ENCODE measurements around the gene PDE3A.
A peak's percentile ranks its signal among the peaks of the same experiment; 100 is the strongest.

The PDE3A gene

GRCh38 chr12:20460956-20461355 lies 92.6 kb downstream of the PDE3A start:
- no peak overlapping the region for H3K9ac ChIP-seq (ENCODE audit: low read length)
- TF ChIP-seq EZH2 (optimal IDR thresholded peaks at IDR 0.05; ENCODE audit: low read depth, low read length) (no peak), EZH2phosphoT487 (IDR thresholded peaks at IDR 0.05; ENCODE audit: low read length) (no peak), CTCF (IDR thresholded peaks at IDR 0.05; ENCODE audit: low read length) (no peak)
- no peaks in the 10 kb centered on the region for H3K79me2 ChIP-seq (ENCODE audit: low read length)
- H3F3A ChIP-seq (ENCODE audit: insufficient read depth, low read length): no peaks in the 10 kb centered on the region
- H3K27ac ChIP-seq (ENCODE audit: low read length): no peak overlapping the region
- no peak overlapping the region for H2AFZ ChIP-seq (ENCODE audit: low read length)
- H3K4me1 ChIP-seq (ENCODE audit: low read length): no peaks in the 10 kb centered on the region
- no peaks in the 10 kb centered on the region for H3K9me2 ChIP-seq (replicated peaks; ENCODE audit: insufficient read depth, low read length)
- no peak overlapping the region for H3K4me3 ChIP-seq (ENCODE audit: low read length)
- no peaks in the 10 kb centered on the region for H3K36me3 ChIP-seq (replicated peaks; ENCODE audit: insufficient read depth, low read length)
- H3K9me3 ChIP-seq (replicated peaks; ENCODE audit: insufficient read depth, low read length): no peaks in the 10 kb centered on the region
- H3K4me2 ChIP-seq (ENCODE audit: low read depth, low read length): no peak overlapping the region
- no peak for DNase-seq
- no peaks in the 10 kb centered on the region for H4K20me1 ChIP-seq (ENCODE audit: insufficient read depth, low read length)
- H3K27me3 ChIP-seq (replicated peaks; ENCODE audit: insufficient read depth, low read length): no peaks in the 10 kb centered on the region

GRCh38 chr12:20463913-20464524 lies 95.7 kb downstream of the PDE3A start:
- no peaks in the 10 kb centered on the region for H3K9me2 ChIP-seq (replicated peaks; ENCODE audit: insufficient read depth, low read length)

GRCh38 chr12:20469300-20469699 lies 101.0 kb downstream of the PDE3A start:
- H3F3A ChIP-seq (ENCODE audit: insufficient read depth, low read length): no peaks in the 10 kb centered on the region
- DNase-seq: no peak
- H3K79me2 ChIP-seq (ENCODE audit: low read length): no peaks in the 10 kb centered on the region
- TF ChIP-seq EZH2 (optimal IDR thresholded peaks at IDR 0.05; ENCODE audit: low read depth, low read length): no peak
- no peak for TF ChIP-seq CTCF (IDR thresholded peaks at IDR 0.05; ENCODE audit: low read length)
- no peak for TF ChIP-seq EZH2phosphoT487 (IDR thresholded peaks at IDR 0.05; ENCODE audit: low read length)
- H3K27me3 ChIP-seq (replicated peaks; ENCODE audit: insufficient read depth, low read length): no peaks in the 10 kb centered on the region
- H3K9me3 ChIP-seq (replicated peaks; ENCODE audit: insufficient read depth, low read length): no peaks in the 10 kb centered on the region
- H3K9me2 ChIP-seq (replicated peaks; ENCODE audit: insufficient read depth, low read length): no peaks in the 10 kb centered on the region
- no peak overlapping the region for H3K27ac ChIP-seq (ENCODE audit: low read length)
- no peaks in the 10 kb centered on the region for H3K36me3 ChIP-seq (replicated peaks; ENCODE audit: insufficient read depth, low read length)
- H3K4me1 ChIP-seq (ENCODE audit: low read length): no peaks in the 10 kb centered on the region
- H3K9ac ChIP-seq (ENCODE audit: low read length): no peak overlapping the region
- no peak overlapping the region for H3K4me3 ChIP-seq (ENCODE audit: low read length)
- H4K20me1 ChIP-seq (ENCODE audit: insufficient read depth, low read length): no peaks in the 10 kb centered on the region
- no peak overlapping the region for H2AFZ ChIP-seq (ENCODE audit: low read length)
- H3K4me2 ChIP-seq (ENCODE audit: low read depth, low read length): no peak overlapping the region

More at GRCh38 chr12:20463913-20464524, 95.7 kb downstream of the PDE3A start:
- H3K9ac ChIP-seq (ENCODE audit: low read length): no peak overlapping the region
- H3K4me2 ChIP-seq (ENCODE audit: low read depth, low read length): no peak overlapping the region
- no peaks in the 10 kb centered on the region for H4K20me1 ChIP-seq (ENCODE audit: insufficient read depth, low read length)
- H3K27me3 ChIP-seq (replicated peaks; ENCODE audit: insufficient read depth, low read length): no peaks in the 10 kb centered on the region
- no peak for TF ChIP-seq EZH2phosphoT487 (IDR thresholded peaks at IDR 0.05; ENCODE audit: low read length)
- no peak for TF ChIP-seq EZH2 (optimal IDR thresholded peaks at IDR 0.05; ENCODE audit: low read depth, low read length)
- TF ChIP-seq CTCF (IDR thresholded peaks at IDR 0.05; ENCODE audit: low read length): peak; percentile 68
- no peak overlapping the region for H2AFZ ChIP-seq (ENCODE audit: low read length)
- no peaks in the 10 kb centered on the region for H3F3A ChIP-seq (ENCODE audit: insufficient read depth, low read length)
- H3K4me1 ChIP-seq (ENCODE audit: low read length): no peaks in the 10 kb centered on the region
- DNase-seq: peak; percentile 26
- H3K27ac ChIP-seq (ENCODE audit: low read length): no peak overlapping the region
- no peaks in the 10 kb centered on the region for H3K9me3 ChIP-seq (replicated peaks; ENCODE audit: insufficient read depth, low read length)
- no peak overlapping the region for H3K4me3 ChIP-seq (ENCODE audit: low read length)
- no peaks in the 10 kb centered on the region for H3K79me2 ChIP-seq (ENCODE audit: low read length)
- no peaks in the 10 kb centered on the region for H3K36me3 ChIP-seq (replicated peaks; ENCODE audit: insufficient read depth, low read length)
